ENCODE data around the gene VIM.
A peak's percentile ranks its signal among the peaks of the same experiment; 100 is the strongest.
"Not testable (repeated sequence)": the region's sequence is repeated elsewhere in the genome, so short reads cannot be mapped to it uniquely, and the experiment has no call there.

Gene VIM

DNA sequence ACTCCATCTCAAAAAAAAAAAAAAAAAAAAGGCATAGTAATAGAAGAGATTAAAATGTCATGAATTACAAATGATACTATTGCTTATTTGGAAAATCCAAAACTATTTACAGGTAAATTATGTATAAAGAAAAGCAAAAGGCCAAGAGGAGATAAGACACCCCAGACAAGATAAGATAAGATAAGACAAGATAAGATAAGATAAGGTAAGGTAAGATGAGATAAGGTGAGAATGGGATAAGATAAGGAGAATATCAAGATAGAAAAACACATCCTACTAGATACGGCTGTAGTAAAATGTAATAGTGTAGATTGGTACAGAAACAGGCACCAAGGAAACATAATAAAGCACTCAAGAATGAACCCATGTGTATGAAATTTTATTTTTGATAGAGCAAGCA, 20.9 kb downstream of the VIM start:
- Histone ChIP-seq H3K9me3 (ENCODE audit: insufficient read depth, low read depth, low read length) (peaks cover 4% of the 10 kb centered on the region; the same call in 1 of the 2 replicates), H3F3A (ENCODE audit: low read depth) (no peaks in the 10 kb centered on the region), H3K4me1 (ENCODE audit: insufficient read depth, low read length, poor library complexity, severe bottlenecking) (no peaks in the 10 kb centered on the region), H3K4me2 (ENCODE audit: low read depth, low read length, poor library complexity, severe bottlenecking) (no peak overlapping the region), H3K27me3 (ENCODE audit: insufficient read depth, low read length, poor library complexity, severe bottlenecking) (no peaks in the 10 kb centered on the region), H3K36me3 (ENCODE audit: insufficient read depth, low read length) (no peaks in the 10 kb centered on the region), H2AFZ (ENCODE audit: low read length) (no peak overlapping the region), H3K9ac (ENCODE audit: low read depth, low read length, poor library complexity, severe bottlenecking) (no peak overlapping the region), H3K79me2 (ENCODE audit: insufficient read depth, low read length) (no peaks in the 10 kb centered on the region), H3K4me3 (ENCODE audit: low read length, poor library complexity, severe bottlenecking) (no peak overlapping the region), H4K20me1 (ENCODE audit: insufficient read depth, low read length, poor library complexity, severe bottlenecking) (no peaks in the 10 kb centered on the region), H3K9me2 (replicated peaks; ENCODE audit: low read depth, low read length) (no peaks in the 10 kb centered on the region)
- TF ChIP-seq, protein P1, sequence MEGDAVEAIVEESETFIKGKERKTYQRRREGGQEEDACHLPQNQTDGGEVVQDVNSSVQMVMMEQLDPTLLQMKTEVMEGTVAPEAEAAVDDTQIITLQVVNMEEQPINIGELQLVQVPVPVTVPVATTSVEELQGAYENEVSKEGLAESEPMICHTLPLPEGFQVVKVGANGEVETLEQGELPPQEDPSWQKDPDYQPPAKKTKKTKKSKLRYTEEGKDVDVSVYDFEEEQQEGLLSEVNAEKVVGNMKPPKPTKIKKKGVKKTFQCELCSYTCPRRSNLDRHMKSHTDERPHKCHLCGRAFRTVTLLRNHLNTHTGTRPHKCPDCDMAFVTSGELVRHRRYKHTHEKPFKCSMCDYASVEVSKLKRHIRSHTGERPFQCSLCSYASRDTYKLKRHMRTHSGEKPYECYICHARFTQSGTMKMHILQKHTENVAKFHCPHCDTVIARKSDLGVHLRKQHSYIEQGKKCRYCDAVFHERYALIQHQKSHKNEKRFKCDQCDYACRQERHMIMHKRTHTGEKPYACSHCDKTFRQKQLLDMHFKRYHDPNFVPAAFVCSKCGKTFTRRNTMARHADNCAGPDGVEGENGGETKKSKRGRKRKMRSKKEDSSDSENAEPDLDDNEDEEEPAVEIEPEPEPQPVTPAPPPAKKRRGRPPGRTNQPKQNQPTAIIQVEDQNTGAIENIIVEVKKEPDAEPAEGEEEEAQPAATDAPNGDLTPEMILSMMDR (conservative IDR thresholded peaks at IDR 0.05; ENCODE audit: low read length) = no peak
- no peak for TF ChIP-seq EZH2phosphoT487 (IDR thresholded peaks at IDR 0.05; ENCODE audit: borderline replicate concordance)

- Histone ChIP-seq H3K9me3 (ENCODE audit: insufficient read depth, low read depth, low read length) (peaks cover 4% of the 10 kb centered on the region; the same call in 1 of the 2 replicates), H3K36me3 (ENCODE audit: insufficient read depth, low read length) (no peaks in the 10 kb centered on the region), H3K9ac (ENCODE audit: low read depth, low read length, poor library complexity, severe bottlenecking) (no peak overlapping the region), H3K4me3 (ENCODE audit: low read length, poor library complexity, severe bottlenecking) (no peak overlapping the region), H4K20me1 (ENCODE audit: insufficient read depth, low read length, poor library complexity, severe bottlenecking) (no peaks in the 10 kb centered on the region), H2AFZ (ENCODE audit: low read length) (no peak overlapping the region), H3K4me2 (ENCODE audit: low read depth, low read length, poor library complexity, severe bottlenecking) (no peak overlapping the region), H3K79me2 (ENCODE audit: insufficient read depth, low read length) (no peaks in the 10 kb centered on the region), H3K27me3 (ENCODE audit: insufficient read depth, low read length, poor library complexity, severe bottlenecking) (no peaks in the 10 kb centered on the region), H3K9me2 (replicated peaks; ENCODE audit: low read depth, low read length) (no peaks in the 10 kb centered on the region), H3K4me1 (ENCODE audit: insufficient read depth, low read length, poor library complexity, severe bottlenecking) (no peaks in the 10 kb centered on the region), H3F3A (ENCODE audit: low read depth) (no peaks in the 10 kb centered on the region)
- no peak for TF ChIP-seq EZH2phosphoT487 (IDR thresholded peaks at IDR 0.05; ENCODE audit: borderline replicate concordance)
- TF ChIP-seq, protein P1 (conservative IDR thresholded peaks at IDR 0.05; ENCODE audit: low read length) = peak; percentile 88
Observed at GRCh38 chr10:17249820-17250219, 21.8 kb downstream of the VIM start.

- H2AFZ ChIP-seq (ENCODE audit: low read length) = no peak overlapping the region
- H3K36me3 ChIP-seq (ENCODE audit: insufficient read depth, low read length) = no peaks in the 10 kb centered on the region
- no peak overlapping the region for H3K9ac ChIP-seq (ENCODE audit: low read depth, low read length, poor library complexity, severe bottlenecking)
- TF ChIP-seq, protein P1 (conservative IDR thresholded peaks at IDR 0.05; ENCODE audit: low read length) = peak; percentile 44
- no peak for TF ChIP-seq EZH2phosphoT487 (IDR thresholded peaks at IDR 0.05; ENCODE audit: borderline replicate concordance)
- no peaks in the 10 kb centered on the region for H4K20me1 ChIP-seq (ENCODE audit: insufficient read depth, low read length, poor library complexity, severe bottlenecking)
- no peaks in the 10 kb centered on the region for H3K4me1 ChIP-seq (ENCODE audit: insufficient read depth, low read length, poor library complexity, severe bottlenecking)
- no peak overlapping the region for H3K4me2 ChIP-seq (ENCODE audit: low read depth, low read length, poor library complexity, severe bottlenecking)
- no peaks in the 10 kb centered on the region for H3K79me2 ChIP-seq (ENCODE audit: insufficient read depth, low read length)
- no peaks in the 10 kb centered on the region for H3K27me3 ChIP-seq (ENCODE audit: insufficient read depth, low read length, poor library complexity, severe bottlenecking)
- H3K9me3 ChIP-seq (ENCODE audit: insufficient read depth, low read depth, low read length) = peaks cover 4% of the 10 kb centered on the region; the same call in 1 of the 2 replicates
- H3K9me2 ChIP-seq (replicated peaks; ENCODE audit: low read depth, low read length) = no peaks in the 10 kb centered on the region
- H3F3A ChIP-seq (ENCODE audit: low read depth) = no peaks in the 10 kb centered on the region
- no peak overlapping the region for H3K4me3 ChIP-seq (ENCODE audit: low read length, poor library complexity, severe bottlenecking)
Observed at GRCh38 chr10:17250736-17251135, 22.7 kb downstream of the VIM start.

DNA sequence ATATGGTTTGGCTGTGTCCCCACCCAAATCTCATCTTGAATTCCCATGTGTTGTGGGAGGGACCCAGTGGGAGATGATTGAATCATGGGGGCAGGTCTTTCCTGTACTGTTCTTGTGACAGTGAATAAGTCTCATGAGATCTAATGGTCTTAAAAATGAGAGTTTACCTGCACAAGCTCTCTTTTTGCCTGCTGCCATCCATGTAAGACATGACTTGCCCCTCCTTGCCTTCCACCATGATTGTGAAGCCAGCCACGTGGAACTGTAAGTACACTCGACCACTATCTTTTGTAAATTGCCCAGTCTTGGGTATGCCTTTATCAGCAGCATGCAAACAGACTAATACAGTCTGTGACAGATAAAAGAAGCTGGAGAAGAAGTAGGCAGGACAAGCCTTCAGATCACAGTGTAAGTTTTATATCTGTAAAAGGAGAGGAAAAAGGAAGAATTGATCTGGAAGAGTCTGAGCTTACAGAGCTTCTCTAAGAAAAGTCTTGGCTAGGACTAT, 26.6 kb downstream of the VIM start:
- H3K9ac ChIP-seq (ENCODE audit: low read depth, low read length, poor library complexity, severe bottlenecking); H3K79me2 ChIP-seq (ENCODE audit: insufficient read depth, low read length); H3F3A ChIP-seq (ENCODE audit: low read depth); H2AFZ ChIP-seq (ENCODE audit: low read length); H3K9me3 ChIP-seq (ENCODE audit: insufficient read depth, low read depth, low read length); H3K4me1 ChIP-seq (ENCODE audit: insufficient read depth, low read length, poor library complexity, severe bottlenecking); H3K27me3 ChIP-seq (ENCODE audit: insufficient read depth, low read length, poor library complexity, severe bottlenecking); H3K9me2 ChIP-seq (replicated peaks; ENCODE audit: low read depth, low read length); H3K4me2 ChIP-seq (ENCODE audit: low read depth, low read length, poor library complexity, severe bottlenecking); H3K4me3 ChIP-seq (ENCODE audit: low read length, poor library complexity, severe bottlenecking); H3K36me3 ChIP-seq (ENCODE audit: insufficient read depth, low read length); H4K20me1 ChIP-seq (ENCODE audit: insufficient read depth, low read length, poor library complexity, severe bottlenecking): not testable (repeated sequence)

All from Loucy (cell line).